IMR-90 (cell line): ENCODE data around the gene TRIM71. TPM values are rescaled to one million over a fixed set of nuclear protein-coding genes. Genes with fewer than 3 reads are reported as not detected.

Experiments used
- ATAC-seq: fragments of 200-7000 bp; cut with Tn5 transposase; 2 replicates; pipeline ENCODE4 v1.9.1; 2020; ENCODE audit warnings: low read depth, mild to moderate bottlenecking, moderate library complexity
- BruUV-seq: library from RNA; stranded (reverse); fragments of 400-500 nt; replicated peaks from 2 replicates; lab custom pipeline; 2021; lab: Mats Ljungman, UMichigan
- CTCF ChIA-PET: fragments of 300-600 bp; formaldehyde crosslinking; extraction: SDS; loops from one replicate; lab custom pipeline; 2021; ENCODE audit warnings: antibody characterized with exemption; lab: Yijun Ruan, JAX
- POLR2A ChIA-PET: fragments of 300-600 bp; sonication (Branson Sonifier 250); formaldehyde crosslinking; loops from one replicate; lab custom pipeline; 2022; ENCODE audit warnings: antibody characterized with exemption; ENCODE audit not compliant: unreplicated experiment; lab: Charles Lee
- DNase-seq: peaks from one replicate; pipeline ENCODE4 v3.0.0; 2013
- H2AFZ ChIP-seq: replicated peaks from 2 replicates; pipeline ENCODE3; 2013; ENCODE audit warnings: low read length, mild to moderate bottlenecking; ENCODE audit not compliant: poor library complexity
- H2AK5ac ChIP-seq: 2 replicates; pipeline ENCODE4 v1.6.1; 2013; ENCODE audit warnings: low read depth, low read length, inconsistent platforms
- H2AK9ac ChIP-seq: replicated peaks from 2 replicates; pipeline ENCODE3; 2013; ENCODE audit warnings: mild to moderate bottlenecking, low read depth, low read length, moderate library complexity; ENCODE audit not compliant: poor library complexity
- H2BK120ac ChIP-seq: 2 replicates; pipeline ENCODE4 v1.6.1; 2013; ENCODE audit warnings: low read depth, low read length, inconsistent platforms
- H2BK15ac ChIP-seq: 3 replicates; pipeline ENCODE4 v1.6.1; 2013; ENCODE audit warnings: low read depth, low read length, inconsistent platforms
- H2BK20ac ChIP-seq: 2 replicates; pipeline ENCODE4 v1.6.1; 2013; ENCODE audit warnings: low read depth, mild to moderate bottlenecking, inconsistent platforms, low read length, moderate library complexity
- H2BK5ac ChIP-seq: 2 replicates; pipeline ENCODE4 v1.6.1; 2013; ENCODE audit warnings: mild to moderate bottlenecking, low read depth, low read length, inconsistent platforms; ENCODE audit not compliant: poor library complexity, severe bottlenecking
- H3K14ac ChIP-seq: replicated peaks from 2 replicates; pipeline ENCODE4 v1.6.1; 2013; ENCODE audit warnings: low read depth, low read length, inconsistent platforms
- H3K18ac ChIP-seq: 2 replicates; pipeline ENCODE4 v1.6.1; 2013; ENCODE audit warnings: low read depth, low read length, control low read depth
- H3K23ac ChIP-seq: 2 replicates; pipeline ENCODE4 v1.6.1; 2013; ENCODE audit warnings: low read depth, low read length, inconsistent platforms
- H3K27ac ChIP-seq: 2 replicates; pipeline ENCODE4 v1.5.1; 2013; ENCODE audit warnings: mild to moderate bottlenecking, control low read depth, low read length; ENCODE audit not compliant: insufficient read depth
- H3K27me3 ChIP-seq: 2 replicates; pipeline ENCODE4 v1.6.1; 2013; ENCODE audit warnings: low read length; ENCODE audit not compliant: control insufficient read depth, insufficient read depth
- H3K36me3 ChIP-seq: 2 replicates; pipeline ENCODE4 v1.6.1; 2013; ENCODE audit warnings: low read length, mixed read lengths; ENCODE audit not compliant: control insufficient read depth, insufficient read depth
- H3K4ac ChIP-seq: 2 replicates; pipeline ENCODE4 v1.6.1; 2013; ENCODE audit warnings: low read depth, low read length, inconsistent platforms
- H3K4me1 ChIP-seq: 2 replicates; pipeline ENCODE4 v1.6.1; 2013; ENCODE audit warnings: low read length, mixed read lengths; ENCODE audit not compliant: control insufficient read depth, insufficient read depth
- H3K4me2 ChIP-seq: 2 replicates; pipeline ENCODE4 v1.6.1; 2013; ENCODE audit warnings: low read depth, mild to moderate bottlenecking, control low read depth, low read length, moderate library complexity
- H3K4me3 ChIP-seq: 2 replicates; pipeline ENCODE4 v1.5.1; 2013; ENCODE audit warnings: low read depth, mild to moderate bottlenecking, control low read depth, low read length, moderate library complexity; ENCODE audit not compliant: insufficient read depth
- H3K56ac ChIP-seq: 2 replicates; pipeline ENCODE4 v1.6.1; 2013; ENCODE audit warnings: low read length, inconsistent platforms; ENCODE audit not compliant: insufficient read depth; ENCODE audit errors: extremely low read depth
- H3K79me1 ChIP-seq, 2 experiments: 2 replicates each; pipeline ENCODE4 v1.6.1; 2013; ENCODE audit warnings: low read length in 2 of 2, inconsistent platforms in 1 of 2, low read depth in 1 of 2
- H3K9ac ChIP-seq: 2 replicates; pipeline ENCODE4 v1.6.1; 2013; ENCODE audit warnings: low read depth, low read length, control low read depth
- H3K9me1 ChIP-seq: 2 replicates; pipeline ENCODE4 v1.6.1; 2013; ENCODE audit warnings: low read length, inconsistent platforms; ENCODE audit not compliant: insufficient read depth
- H3K9me3 ChIP-seq: 2 replicates; pipeline ENCODE4 v1.6.1; 2013; ENCODE audit warnings: low read length; ENCODE audit not compliant: control insufficient read depth, insufficient read depth
- H4K20me1 ChIP-seq: 2 replicates; pipeline ENCODE4 v1.6.1; 2013; ENCODE audit warnings: low read length, inconsistent platforms; ENCODE audit not compliant: insufficient read depth
- H4K5ac ChIP-seq: 2 replicates; pipeline ENCODE4 v1.6.1; 2013; ENCODE audit warnings: mild to moderate bottlenecking, low read depth, low read length, control low read depth
- H4K8ac ChIP-seq, 2 experiments: 2 replicates each; pipeline ENCODE4 v1.6.1; 2013; ENCODE audit warnings: low read depth in 2 of 2, low read length in 2 of 2, control low read depth in 1 of 2, inconsistent platforms in 1 of 2
- H4K91ac ChIP-seq: 2 replicates; pipeline ENCODE4 v1.6.1; 2013; ENCODE audit warnings: low read depth, low read length, inconsistent platforms; ENCODE audit not compliant: insufficient read depth
- BHLHE40 ChIP-seq: fragments of 150-350 bp; IDR thresholded peaks from 2 replicates; pipeline ENCODE4 v1.6.1; 2016; ENCODE audit warnings: mild to moderate bottlenecking, low read depth, low read length
- CEBPB ChIP-seq: IDR thresholded peaks from 2 replicates; pipeline ENCODE4 v1.6.1; 2012; ENCODE audit warnings: low read depth, low read length, improper control_type of control experiment
- CHD1 ChIP-seq: IDR thresholded peaks from 2 replicates; pipeline ENCODE4 v1.6.1; 2012; ENCODE audit warnings: low read depth, low read length, improper control_type of control experiment
- CTCF ChIP-seq: conservative IDR thresholded peaks from 2 replicates; pipeline ENCODE4 v1.5.1; 2012; ENCODE audit warnings: mild to moderate bottlenecking, low read depth, low read length, improper control_type of control experiment
- FOS ChIP-seq: fragments of 150-350 bp; IDR thresholded peaks from 2 replicates; pipeline ENCODE4 v1.6.1; 2016; ENCODE audit warnings: low read depth, low read length
- MAFK ChIP-seq: IDR thresholded peaks from 2 replicates; pipeline ENCODE4 v1.6.1; 2012; ENCODE audit warnings: low read depth, low read length, improper control_type of control experiment
- MXI1 ChIP-seq: IDR thresholded peaks from 2 replicates; pipeline ENCODE4 v1.6.1; 2012; ENCODE audit warnings: low read depth, mild to moderate bottlenecking, low read length, moderate library complexity, borderline replicate concordance
- NFE2L2 ChIP-seq: fragments of 150-350 bp; IDR thresholded peaks from 2 replicates; pipeline ENCODE4 v1.6.1; 2016; ENCODE audit warnings: low read depth, mild to moderate bottlenecking, low read length
- POLR2A ChIP-seq: IDR thresholded peaks from 2 replicates; pipeline ENCODE4 v1.6.1; 2012; ENCODE audit warnings: mild to moderate bottlenecking, low read depth, low read length
- RAD21 ChIP-seq: IDR thresholded peaks from 2 replicates; pipeline ENCODE4 v1.6.1; 2012; ENCODE audit warnings: low read length, improper control_type of control experiment
- RCOR1 ChIP-seq: IDR thresholded peaks from 2 replicates; pipeline ENCODE4 v1.6.1; 2012; ENCODE audit warnings: mild to moderate bottlenecking, low read length, improper control_type of control experiment; ENCODE audit not compliant: insufficient replicate concordance
- RFX5 ChIP-seq: IDR thresholded peaks from 2 replicates; pipeline ENCODE4 v1.8.0; 2012; ENCODE audit warnings: low read depth, mild to moderate bottlenecking, low read length, moderate library complexity
- WGBS, 2 experiments: methylation state at CpG; one replicate each; pipeline versions ENCODE4 v1.1.5 to v1.1.7; 2013; ENCODE audit warnings: missing lambda C conversion rate in 2 of 2; ENCODE audit not compliant: insufficient read length in 1 of 2; ENCODE audit errors: extremely low coverage in 2 of 2; 5-methylcytosine and 5-hydroxymethylcytosine counted together
- dilution Hi-C: fragments of 300-500 bp; cut with HindIII; formaldehyde crosslinking; loops from one replicate; pipeline ENCODE4 v1.14.3; 2018; ENCODE audit warnings: low sequenced_read_pairs; ENCODE audit not compliant: unreplicated experiment
- in situ Hi-C: fragments of 300-500 bp; cut with MboI; formaldehyde crosslinking; loops from 3 replicates; pipeline ENCODE4 v1.14.3; 2019; ENCODE audit warnings: low sequenced_read_pairs, inconsistent platforms, mixed read lengths
- intact Hi-C: fragments of 100-400 bp; cut with micrococcal nuclease; formaldehyde crosslinking; loops from 2 replicates; pipeline ENCODE4 v1.10.0; 2022
- polyA plus RNA-seq, 3 experiments: library from polyadenylated mRNA; depleted of rRNA; stranded (reverse); fragments of >200 nt; gene quantifications; 2 replicates each; pipeline ENCODE4 v1.2.3, GENCODE V29; 2012; ENCODE audit warnings: low replicate concordance in 1 of 3
- total RNA-seq: library from RNA; depleted of rRNA; stranded (reverse); fragments of >200 nt; gene quantifications from 2 replicates; pipeline ENCODE4 v1.2.3, GENCODE V29; 2012

Gene TRIM71
- total and polyA plus RNA-seq, 2 of the 4 experiments (the other 2 are of a cell fraction): not detected

GRCh38 chr3:32855350-32855953 is 37.7 kb downstream of the TRIM71 start:
- Histone ChIP-seq H2AK9ac (no peak overlapping the region), H3K4me3 (no peak overlapping the region), H4K20me1 (no peaks in the 10 kb centered on the region), H3K56ac (no peak overlapping the region), H3K79me1 (no peaks in the 10 kb centered on the region), H3K27ac (no peak overlapping the region), H4K91ac (no peak overlapping the region), H3K36me3 (no peaks in the 10 kb centered on the region), H3K9ac (no peak overlapping the region), H2AFZ (no peak overlapping the region), H2BK15ac (no peak overlapping the region), H3K18ac (no peak overlapping the region), H2BK120ac (no peak overlapping the region), H3K4me1 (no peaks in the 10 kb centered on the region), H3K27me3 (peaks cover 13% of the 10 kb centered on the region), H3K9me3 (no peaks in the 10 kb centered on the region), H3K4ac (no peak overlapping the region), H2BK5ac (no peak overlapping the region), H4K5ac (no peak overlapping the region), H3K9me1 (no peaks in the 10 kb centered on the region), H2AK5ac (no peak overlapping the region), H3K4me2 (no peak overlapping the region), H3K23ac (no peak overlapping the region), H4K8ac (no peak overlapping the region), H2BK20ac (no peak overlapping the region), H3K14ac (no peak overlapping the region)
- TF ChIP-seq CEBPB (no peak), BHLHE40 (no peak), CTCF (no peak), MAFK (no peak), MXI1 (no peak), POLR2A (no peak), FOS (no peak), NFE2L2 (no peak), RFX5 (no peak), RCOR1 (no peak), CHD1 (no peak), RAD21 (no peak)
- intact Hi-C loops: no loop called here
- BruUV-seq: no TSS peak
- no peak for ATAC-seq
- no peak for DNase-seq
- WGBS, 2 experiments: 40% methylated on average over 2 of the region's 3 CpGs; no CpG with 5 or more reads in 1 of the 2 experiments
- dilution Hi-C loops: no loop called here
- ChIA-PET POLR2A (no interaction called here), CTCF (no interaction called here)
- in situ Hi-C loops: no loop called here
